SH-SY5Y (cell line): Measurements from ENCODE around the gene INTS11.

Experiments
- GATA2 ChIP-seq: IDR thresholded peaks from 2 replicates; pipeline ENCODE4 v1.6.1; 2011; ENCODE audit warnings: mild to moderate bottlenecking, low read depth, low read length
- GATA3 ChIP-seq: IDR thresholded peaks from 2 replicates; pipeline ENCODE4 v1.6.1; 2011; ENCODE audit warnings: low read depth, mild to moderate bottlenecking, low read length, moderate library complexity

Gene INTS11

DNA sequence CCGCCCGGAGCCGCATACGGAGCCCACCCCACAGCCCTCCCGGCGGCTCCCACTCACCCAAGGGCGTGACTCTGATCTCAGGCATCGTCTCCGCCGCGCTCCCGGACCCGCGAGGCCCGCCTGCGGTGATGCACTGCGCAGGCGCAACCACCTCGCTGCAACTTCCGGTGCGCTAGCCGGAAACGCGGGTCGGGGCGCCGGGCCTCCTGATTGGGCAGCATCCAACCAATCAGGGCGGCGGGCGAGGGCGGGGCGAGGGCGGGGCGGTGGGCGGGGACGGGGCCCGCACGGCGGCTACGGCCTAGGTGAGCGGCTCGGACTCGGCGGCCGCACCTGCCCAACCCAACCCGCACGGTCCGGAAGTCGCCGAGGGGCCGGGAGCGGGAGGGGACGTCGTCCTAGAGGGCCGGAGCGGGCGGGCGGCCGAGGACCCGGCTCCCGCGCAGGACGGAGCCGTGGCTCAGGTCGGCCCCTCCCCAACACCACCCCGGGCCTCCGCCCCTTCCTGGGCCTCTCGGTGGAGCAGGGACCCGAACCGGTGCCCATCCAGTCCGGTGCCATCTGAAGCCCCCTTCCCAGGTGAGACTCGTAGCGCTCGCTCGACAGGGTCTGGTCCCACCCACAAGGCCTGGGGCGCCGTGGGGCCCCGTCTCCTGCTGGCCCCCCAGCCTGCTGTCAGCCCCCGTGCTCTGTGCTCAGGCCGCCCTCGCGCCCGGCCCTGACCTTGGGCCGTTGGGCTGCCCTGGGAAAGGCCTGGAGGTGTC, at the start of gene INTS11, which contains the start of gene CPTP:
Gene INTS11, minus strand, starts transcription at position 137 of the 764 bp plus-strand sequence. Its CDS starts 52 bp downstream, at position 85.
Gene CPTP, plus strand, starts transcription at position 279 of the 764 bp plus-strand sequence. CDS start 2,109 bp downstream, outside the sequence.
- no peak for TF ChIP-seq GATA3
- no peak for TF ChIP-seq GATA2

DNA sequence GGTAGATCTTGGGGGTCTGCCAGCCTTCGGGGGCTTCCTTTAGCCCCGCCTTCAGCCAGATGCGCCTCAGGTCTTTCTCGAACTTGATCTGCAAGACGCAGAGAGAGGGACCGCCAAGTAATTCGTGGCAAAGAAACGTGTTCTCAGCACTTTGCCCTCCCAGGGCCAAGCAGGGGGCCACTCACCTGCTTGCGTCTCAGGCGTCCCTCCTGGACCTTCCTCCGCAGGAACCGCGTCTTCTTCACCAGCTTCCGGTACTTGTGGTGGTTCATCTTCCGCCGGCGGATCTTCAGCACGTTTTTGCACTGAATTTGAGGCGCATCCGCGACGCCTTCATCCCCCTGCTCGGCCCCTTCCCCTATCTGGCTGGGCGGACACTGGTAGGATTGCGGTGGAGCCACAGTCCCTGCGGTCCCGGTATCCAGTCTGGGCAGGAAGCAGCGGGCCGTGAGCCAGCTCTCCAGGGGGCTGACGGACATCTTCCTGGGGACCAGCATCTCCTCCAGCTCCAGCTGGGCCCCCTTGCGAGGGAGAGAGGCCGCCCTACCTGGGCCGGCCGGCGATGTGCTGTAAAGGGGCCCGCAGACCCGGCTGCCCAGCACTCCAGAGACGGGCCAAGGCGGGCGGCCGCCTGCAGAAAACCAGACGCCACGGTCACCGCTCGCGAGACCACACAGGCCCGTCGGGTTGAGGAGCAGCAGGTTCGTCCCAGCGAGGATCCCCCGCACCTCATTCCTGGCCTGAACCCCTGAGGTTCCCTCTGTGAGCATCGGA, 49.5 kb upstream of the INTS11 start:
- TF ChIP-seq GATA3 (no peak), GATA2 (no peak)

DNA sequence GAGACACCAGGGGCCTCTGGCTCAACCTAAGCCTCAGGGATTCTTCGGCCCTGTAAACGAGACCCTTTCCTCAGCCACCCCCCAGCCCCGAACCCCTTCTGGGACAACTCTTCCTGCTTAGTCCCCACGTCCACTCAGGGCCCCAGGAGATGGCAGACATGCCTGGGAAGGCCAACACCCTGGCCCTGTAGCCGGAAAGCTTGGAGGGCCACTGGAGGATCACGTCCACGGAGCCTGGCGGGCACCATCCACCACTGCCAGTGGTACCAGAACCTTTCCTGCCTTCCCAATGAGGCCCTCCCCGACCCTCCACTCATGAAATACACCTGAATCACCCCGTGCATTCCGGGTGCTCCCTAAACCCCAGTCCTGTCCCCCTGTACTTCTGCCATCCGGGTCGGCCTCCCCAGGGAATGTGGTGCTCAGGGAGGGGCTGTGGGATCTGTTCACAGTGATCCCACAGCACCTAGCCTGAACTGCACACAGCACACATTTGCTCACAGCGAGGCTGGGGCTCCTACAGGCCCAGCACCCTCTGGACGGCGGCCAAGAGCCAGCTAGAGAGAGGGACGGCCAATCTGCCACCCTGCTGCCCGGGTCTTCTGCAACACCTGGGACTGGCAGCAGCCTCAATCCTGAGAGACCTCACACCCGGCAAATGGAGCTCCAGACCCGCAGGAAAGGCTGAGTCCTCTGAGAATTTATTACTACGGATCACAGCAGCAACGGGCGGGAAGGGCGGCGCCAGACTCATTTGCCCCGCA, 48.8 kb upstream of the INTS11 start:
- TF ChIP-seq GATA3: no peak
- no peak for TF ChIP-seq GATA2

DNA sequence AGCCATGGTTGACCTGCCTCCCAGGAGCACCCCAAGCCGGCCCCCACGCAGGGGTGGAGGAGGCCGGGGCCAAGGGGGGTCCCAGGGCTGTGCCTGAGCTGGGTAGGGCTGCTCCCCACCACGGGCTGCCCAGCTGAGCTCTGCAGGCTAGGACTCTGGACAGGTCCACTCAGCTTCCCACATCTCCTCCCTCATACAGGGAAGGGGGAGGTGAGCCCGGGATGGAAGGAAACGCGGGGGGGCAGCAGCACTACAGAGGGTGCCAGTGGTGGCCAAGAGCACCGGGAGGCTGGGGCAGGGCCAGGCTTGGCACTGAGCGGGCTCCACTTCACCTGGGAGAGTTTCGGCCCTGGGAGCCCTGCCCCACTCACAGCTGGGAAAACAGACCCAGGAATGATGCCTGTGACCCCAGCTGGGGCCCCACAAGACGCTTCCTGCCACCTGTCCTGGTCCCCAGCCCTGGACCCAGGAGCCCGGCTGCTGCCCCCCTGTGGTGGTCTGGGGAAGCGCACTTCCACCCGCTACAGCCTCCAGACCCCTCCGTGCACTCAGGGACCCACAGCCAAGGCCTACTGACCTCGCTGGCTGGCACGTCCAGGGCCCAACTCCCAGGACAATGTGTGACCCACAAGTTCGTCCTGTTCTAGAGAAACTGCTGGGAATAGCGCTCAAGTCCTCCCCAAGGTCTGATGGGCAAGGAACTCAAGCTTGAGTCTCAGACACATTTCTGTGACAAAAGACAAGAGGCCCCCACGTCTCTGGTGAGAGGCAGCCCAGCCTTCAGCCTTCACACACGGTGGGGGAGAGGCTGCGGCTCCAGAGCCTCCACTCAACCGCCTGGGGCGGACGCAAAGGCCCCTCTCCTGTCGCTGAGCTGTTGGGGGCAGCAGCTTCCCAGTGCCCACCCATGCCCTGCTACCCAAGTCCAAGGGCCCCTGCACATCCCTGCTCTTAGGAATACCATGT, 47.6 kb upstream of the INTS11 start:
- TF ChIP-seq GATA2: no peak
- no peak for TF ChIP-seq GATA3

DNA sequence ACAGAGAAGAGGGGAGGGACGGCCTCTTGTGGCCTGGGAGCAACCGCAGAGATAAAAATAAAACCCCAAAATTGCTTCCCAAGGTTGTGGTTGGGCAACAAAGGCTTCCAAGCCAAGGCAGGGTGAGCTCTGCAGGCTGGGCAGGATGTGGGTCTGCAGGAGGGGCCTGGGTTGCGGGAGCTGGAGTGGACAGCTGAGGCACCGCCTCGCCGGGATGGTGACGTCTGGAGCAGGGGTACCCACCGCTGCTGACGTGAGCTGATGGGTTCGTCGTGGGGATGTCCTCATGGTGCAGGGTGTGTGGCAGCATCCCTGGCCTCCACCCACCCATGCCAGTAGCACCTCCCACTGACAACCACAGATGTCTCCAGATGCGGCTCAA, 46.9 kb upstream of the INTS11 start:
- TF ChIP-seq GATA2 (no peak), GATA3 (no peak)

DNA sequence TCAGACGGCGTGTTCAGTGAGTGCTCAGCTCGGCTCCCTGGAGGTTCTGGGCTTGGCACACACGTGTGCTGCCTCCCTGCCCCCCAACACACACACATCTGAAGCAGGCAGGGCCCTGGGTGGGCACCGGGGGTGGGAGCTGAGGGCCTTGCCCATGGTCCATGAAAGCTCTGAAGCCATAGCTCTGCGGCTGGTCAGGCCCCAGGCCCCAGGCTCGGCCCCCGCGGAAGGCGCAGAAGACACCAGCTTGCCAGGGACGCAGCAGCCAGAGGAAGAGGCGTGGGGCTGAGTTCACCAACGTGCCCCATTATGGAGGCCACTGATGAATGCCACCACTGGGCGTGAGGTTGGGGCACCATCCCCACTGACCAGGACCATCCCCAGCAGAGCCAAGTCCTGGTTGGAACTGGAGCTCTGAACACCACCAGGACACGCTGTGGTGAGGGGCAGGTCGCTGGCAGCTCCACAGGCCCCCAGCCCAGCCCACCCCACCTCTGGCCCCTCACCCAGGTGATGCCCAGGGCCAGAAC, 46.4 kb upstream of the INTS11 start:
- TF ChIP-seq GATA3 (no peak), GATA2 (no peak)

DNA sequence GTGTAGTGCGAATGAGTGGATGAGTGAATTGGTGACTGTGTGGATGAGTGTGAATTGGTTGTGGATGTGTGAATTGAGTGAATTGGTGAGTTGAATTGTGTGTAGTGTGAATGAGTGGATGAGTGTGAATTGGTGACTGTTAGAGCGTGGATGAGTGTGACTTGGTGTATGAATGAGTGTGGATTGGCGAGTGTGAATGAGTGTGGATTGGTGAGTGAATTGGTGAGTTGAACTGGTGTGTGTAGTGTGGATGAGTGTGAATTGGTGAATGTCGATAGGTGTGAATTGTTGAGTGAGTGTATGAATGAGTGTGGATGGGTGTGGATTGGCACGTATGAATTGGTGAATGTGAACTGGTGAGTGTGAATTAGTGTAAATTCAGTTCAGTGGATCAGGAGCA, 42.9 kb upstream of the INTS11 start:
- TF ChIP-seq GATA3: no peak
- no peak for TF ChIP-seq GATA2

DNA sequence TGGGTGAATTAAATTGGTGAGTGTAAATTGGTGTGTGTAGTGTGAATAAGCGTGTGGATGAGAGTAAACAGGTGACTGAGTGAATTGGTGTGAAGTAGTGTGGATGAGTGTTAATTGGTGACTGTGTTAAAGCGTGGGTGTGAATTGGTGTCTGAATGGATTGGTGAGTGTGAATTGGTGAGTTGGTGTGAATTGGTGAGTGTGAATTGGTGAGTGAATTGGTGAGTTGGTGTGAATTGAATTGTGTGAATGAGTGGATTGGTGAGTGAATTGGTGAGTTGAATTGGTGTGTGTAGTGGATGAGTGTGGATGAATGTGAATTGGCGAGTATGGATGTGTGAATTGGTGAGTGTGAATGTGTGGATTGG, 42.2 kb upstream of the INTS11 start:
- TF ChIP-seq GATA2 (no peak), GATA3 (no peak)

DNA sequence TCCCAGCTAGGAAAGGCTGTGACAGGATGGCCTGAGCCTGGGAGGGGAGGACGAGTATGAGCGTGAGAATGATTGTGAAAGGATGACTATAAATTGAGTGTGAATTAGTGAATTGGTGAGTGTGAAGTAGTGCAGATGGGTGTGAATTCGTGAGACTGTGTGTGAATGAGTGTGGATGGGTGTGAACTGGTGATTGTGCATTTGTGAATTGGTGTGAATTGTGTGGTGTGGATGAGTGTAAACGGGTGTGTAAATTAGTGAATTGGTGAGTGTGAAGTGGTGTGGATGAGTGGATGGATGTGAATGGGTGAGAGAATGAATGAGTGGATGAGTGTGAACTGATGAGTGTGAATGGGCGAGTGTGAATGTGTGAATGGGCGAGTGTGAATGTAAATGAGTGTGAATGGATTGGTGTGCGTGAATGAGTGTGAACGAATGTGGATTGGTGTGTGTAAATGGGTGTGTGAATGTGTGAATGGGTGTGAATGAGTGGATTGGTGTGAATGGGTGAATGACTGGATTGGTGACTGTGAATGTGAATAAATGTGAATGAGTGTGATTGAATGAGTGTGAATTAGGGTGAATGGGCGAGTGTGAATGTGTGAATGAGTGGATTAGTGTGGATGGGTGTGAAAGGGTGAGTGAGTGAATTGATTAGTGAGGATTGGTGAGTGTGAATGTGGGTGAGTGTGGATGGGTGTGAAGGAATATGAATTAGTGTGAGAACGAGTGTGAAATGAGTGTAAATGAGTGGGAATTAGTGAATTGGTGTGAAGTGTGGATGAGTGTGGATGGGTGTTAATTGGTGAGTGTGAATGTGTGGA, 41.6 kb upstream of the INTS11 start:
- TF ChIP-seq GATA3: no peak
- TF ChIP-seq GATA2: no peak

DNA sequence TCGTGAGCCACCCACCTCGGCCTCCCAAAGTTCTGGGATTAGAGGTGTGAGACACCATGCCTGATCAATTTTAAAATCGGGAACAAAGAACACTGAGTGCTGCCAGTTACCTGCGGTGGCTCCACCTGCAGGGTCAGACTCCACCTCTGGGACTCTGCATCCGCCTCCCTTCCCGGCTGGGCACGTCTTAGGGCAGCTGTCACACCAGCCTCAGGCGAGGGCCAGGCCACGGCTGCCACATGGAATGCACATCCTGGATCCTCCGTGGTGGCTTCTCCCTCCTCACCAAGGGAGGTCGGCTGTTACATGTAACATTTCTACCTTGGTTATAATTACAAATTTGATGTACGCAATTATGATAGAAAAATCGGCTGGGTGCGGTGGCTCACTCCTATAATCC, 39.8 kb upstream of the INTS11 start:
- TF ChIP-seq GATA3: no peak
- TF ChIP-seq GATA2: no peak

DNA sequence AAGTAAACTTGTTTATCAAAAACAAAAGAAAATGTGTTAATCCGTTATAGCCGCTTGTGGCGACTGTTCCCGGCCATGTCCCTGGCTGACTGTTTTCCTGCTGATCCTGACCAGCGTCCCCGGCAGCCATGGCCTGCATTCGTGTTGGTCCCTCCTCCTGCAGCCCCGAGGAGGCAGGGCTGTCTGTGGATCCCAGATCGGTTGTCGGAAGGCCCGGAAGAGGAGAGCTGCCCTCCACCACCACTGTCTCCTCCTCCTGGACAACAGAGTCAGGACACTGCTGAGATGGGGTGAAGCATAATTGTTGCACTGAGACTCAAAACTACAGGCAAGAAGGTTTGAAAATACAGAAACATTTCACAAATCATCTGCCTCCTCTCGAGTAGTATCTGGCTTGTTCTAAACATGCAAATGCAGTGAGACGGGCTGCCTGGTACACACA, 37.5 kb upstream of the INTS11 start:
- TF ChIP-seq GATA2 (no peak), GATA3 (no peak)
